ENCODE measurements around the gene FTSJ1.
"Not testable (repeated sequence)": the region's sequence is repeated elsewhere in the genome, so short reads cannot be mapped to it uniquely, and the experiment has no call there.

Gene FTSJ1

GRCh38 chrX:48475774-48476577, at the start of gene FTSJ1:
TSS of gene FTSJ1 (plus strand) at chrX:48476199. CDS start at chrX:48478048, 1,849 bp downstream.
- in situ Hi-C loops (cut with MboI; ENCODE audit: low sequenced_read_pairs) = loop anchor here (25.0 kb wide), 2 partner anchors 389 to 664 kb away; no protein-coding TSS in a partner anchor

DNA sequence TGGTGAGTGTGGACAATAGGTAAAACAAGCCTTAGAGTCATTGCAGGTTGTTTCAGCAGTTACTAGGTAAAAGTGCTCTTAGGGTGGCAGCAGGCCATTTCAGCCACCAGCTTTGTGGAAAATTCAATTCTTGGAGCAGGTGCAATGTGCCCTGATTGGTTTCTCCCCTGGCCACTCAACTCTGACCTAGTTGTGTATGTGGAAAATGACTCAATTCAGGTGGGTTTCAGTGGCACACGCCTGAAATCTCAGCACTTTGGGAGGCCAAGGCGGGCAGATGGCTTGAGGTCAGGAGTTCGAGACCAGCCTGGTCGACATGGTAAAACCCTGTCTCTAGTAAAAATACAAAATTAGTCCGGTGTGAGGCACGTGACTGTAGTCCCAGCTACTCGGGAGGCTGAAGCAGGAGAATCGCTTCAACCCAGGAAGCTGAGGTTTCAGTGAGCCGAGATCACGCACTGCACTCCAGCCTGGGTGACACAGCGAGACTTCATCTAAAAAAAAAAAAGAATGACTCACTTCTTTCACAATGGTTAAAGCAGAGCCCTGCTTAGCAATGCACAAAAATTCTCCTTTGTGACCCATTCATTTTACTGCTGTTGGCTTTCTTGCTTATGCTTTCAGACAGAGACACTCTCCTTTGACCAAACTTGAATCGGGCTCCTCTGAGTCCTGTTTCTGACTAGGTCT, 48.8 kb upstream of the FTSJ1 start:
- in situ Hi-C loops (cut with MboI; ENCODE audit: low sequenced_read_pairs) = not testable (repeated sequence)

- in situ Hi-C loops (cut with MboI; ENCODE audit: low sequenced_read_pairs) = not testable (repeated sequence)
These were observed 46.4 kb upstream of the FTSJ1 start for GRCh38 chrX:48429606-48430005.

GRCh38 chrX:48430166-48430565, 45.8 kb upstream of the FTSJ1 start:
- in situ Hi-C loops (cut with MboI; ENCODE audit: low sequenced_read_pairs) = not testable (repeated sequence)

DNA sequence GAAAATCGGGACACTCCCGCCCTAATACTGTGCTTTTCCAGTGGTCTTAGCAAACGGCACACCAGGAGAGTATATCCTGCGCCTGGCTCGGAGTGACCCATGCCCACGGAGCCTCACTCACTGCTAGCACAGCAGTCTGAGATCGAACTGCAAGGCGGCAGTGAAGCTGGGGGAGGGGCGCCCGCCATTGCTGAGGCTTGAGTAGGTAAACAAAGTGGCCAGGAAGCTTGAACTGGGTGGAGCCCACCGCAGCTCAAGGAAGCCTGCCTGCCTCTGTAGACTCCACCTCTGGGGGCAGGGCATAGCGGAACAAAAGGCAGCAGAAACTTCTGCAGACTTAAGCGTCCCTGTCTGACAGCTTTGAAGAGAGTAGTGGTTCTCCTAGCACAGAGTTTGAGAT, 42.3 kb upstream of the FTSJ1 start:
- in situ Hi-C loops (cut with MboI; ENCODE audit: low sequenced_read_pairs) = not testable (repeated sequence)

GRCh38 chrX:48447201-48447600, 28.8 kb upstream of the FTSJ1 start:
- in situ Hi-C loops (cut with MboI; ENCODE audit: low sequenced_read_pairs) = not testable (repeated sequence)

GRCh38 chrX:48450076-48450475, 25.9 kb upstream of the FTSJ1 start:
- in situ Hi-C loops (cut with MboI; ENCODE audit: low sequenced_read_pairs) = no loop called here

- in situ Hi-C loops (cut with MboI; ENCODE audit: low sequenced_read_pairs) = no loop called here
These were observed 24.3 kb upstream of the FTSJ1 start for GRCh38 chrX:48451708-48452107.

GRCh38 chrX:48456628-48457331, 19.2 kb upstream of the FTSJ1 start:
- in situ Hi-C loops (cut with MboI; ENCODE audit: low sequenced_read_pairs) = no loop called here

GRCh38 chrX:48458711-48459110, 17.3 kb upstream of the FTSJ1 start:
- in situ Hi-C loops (cut with MboI; ENCODE audit: low sequenced_read_pairs) = no loop called here

- in situ Hi-C loops (cut with MboI; ENCODE audit: low sequenced_read_pairs) = no loop called here
These were observed 16.5 kb upstream of the FTSJ1 start for GRCh38 chrX:48459483-48459882.

GRCh38 chrX:48460031-48460430, 16.0 kb upstream of the FTSJ1 start:
- in situ Hi-C loops (cut with MboI; ENCODE audit: low sequenced_read_pairs) = no loop called here

GRCh38 chrX:48460606-48461005, 15.4 kb upstream of the FTSJ1 start:
- in situ Hi-C loops (cut with MboI; ENCODE audit: low sequenced_read_pairs) = no loop called here

DNA sequence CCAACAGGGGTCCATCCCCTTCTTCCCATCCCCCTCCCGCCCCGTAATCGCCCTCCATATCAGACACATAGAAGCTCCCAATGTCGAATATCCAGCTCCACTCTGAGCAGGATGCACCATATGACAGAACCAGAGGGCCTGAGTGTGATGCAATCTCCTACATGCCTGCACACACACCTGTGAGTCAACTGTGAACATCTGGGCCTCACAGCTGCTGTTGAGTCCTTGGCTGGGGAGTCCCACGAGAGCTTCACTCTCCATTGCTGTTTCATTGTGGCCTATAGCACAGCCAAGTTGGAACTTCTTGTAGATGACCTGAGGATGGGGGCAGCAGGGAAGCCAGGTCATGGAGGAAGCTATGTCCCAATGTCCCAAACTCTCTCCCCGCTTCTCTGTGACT, 14.2 kb upstream of the FTSJ1 start:
- in situ Hi-C loops (cut with MboI; ENCODE audit: low sequenced_read_pairs) = no loop called here

DNA sequence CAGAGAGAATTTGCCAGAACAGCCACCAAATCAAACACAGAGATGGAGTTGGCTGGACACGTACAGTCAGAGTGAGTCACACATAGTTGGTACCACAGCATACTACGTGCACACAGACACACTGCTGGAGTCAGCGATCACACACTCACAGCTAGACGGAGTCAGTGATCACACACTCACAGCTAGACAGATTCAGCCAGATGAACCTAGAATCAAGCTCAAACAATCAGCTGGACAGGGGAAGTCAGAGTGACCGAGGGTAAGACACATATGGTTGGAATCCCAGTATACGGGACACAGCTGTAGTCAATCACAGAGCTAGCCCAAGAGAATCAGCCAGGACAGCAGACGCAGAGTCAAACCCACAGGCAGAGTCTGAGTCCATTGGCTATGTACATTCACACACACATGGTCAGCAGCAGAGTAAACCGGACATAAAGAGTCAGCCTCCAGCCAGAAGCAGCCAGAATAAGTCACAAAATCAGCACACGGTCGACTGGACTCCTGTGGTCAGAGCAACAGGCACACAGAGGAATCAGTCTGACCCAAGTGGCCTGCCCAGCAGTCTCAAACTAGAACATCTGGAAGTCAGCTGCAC, 10.6 kb upstream of the FTSJ1 start:
- in situ Hi-C loops (cut with MboI; ENCODE audit: low sequenced_read_pairs) = no loop called here

DNA sequence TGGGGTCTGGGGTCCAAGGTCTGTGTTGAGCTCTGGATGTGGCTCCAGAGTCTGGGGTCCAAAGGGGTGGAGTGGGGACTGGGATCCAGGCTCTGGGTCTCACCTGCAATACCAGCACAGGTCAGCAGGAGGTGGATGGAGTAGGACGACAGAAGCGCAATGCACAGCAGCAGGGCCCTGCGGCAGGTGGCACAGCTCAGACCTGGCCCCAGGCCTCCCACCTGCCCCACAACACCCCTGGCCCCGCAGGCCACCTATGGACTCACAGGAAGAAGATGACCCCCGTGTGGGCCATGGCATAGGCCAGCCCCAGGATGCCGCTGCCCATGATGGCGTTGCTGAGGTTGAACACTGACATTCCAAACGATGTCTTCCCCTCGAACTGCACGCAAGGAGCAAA, 9.3 kb upstream of the FTSJ1 start:
- in situ Hi-C loops (cut with MboI; ENCODE audit: low sequenced_read_pairs) = no loop called here

DNA sequence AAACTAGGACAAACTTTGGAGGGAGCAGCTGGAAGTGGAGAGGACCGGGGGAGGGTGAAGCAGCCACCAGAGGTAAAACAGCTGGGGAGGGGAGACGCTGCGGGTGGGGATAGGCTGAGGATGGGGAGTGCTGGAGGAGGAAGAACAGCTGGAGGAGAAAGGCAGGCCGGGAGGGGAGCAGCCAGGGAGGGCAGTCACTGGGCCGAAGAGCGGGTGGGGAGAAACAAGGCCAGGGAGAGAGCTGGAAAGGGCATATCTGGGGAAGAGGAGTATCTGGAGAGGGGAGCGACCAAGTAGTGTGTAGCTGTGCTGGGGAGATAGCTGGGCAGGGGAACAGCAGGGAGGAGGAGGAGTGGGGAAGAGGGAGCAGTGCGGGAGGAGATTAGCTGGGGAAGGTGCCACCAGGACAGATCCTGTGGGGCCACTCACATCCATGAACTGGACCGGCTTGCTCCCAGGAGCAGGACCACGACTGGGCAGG, 8.7 kb upstream of the FTSJ1 start:
- in situ Hi-C loops (cut with MboI; ENCODE audit: low sequenced_read_pairs) = no loop called here

GRCh38 chrX:48468247-48468671, 7.7 kb upstream of the FTSJ1 start:
- in situ Hi-C loops (cut with MboI; ENCODE audit: low sequenced_read_pairs) = no loop called here

DNA sequence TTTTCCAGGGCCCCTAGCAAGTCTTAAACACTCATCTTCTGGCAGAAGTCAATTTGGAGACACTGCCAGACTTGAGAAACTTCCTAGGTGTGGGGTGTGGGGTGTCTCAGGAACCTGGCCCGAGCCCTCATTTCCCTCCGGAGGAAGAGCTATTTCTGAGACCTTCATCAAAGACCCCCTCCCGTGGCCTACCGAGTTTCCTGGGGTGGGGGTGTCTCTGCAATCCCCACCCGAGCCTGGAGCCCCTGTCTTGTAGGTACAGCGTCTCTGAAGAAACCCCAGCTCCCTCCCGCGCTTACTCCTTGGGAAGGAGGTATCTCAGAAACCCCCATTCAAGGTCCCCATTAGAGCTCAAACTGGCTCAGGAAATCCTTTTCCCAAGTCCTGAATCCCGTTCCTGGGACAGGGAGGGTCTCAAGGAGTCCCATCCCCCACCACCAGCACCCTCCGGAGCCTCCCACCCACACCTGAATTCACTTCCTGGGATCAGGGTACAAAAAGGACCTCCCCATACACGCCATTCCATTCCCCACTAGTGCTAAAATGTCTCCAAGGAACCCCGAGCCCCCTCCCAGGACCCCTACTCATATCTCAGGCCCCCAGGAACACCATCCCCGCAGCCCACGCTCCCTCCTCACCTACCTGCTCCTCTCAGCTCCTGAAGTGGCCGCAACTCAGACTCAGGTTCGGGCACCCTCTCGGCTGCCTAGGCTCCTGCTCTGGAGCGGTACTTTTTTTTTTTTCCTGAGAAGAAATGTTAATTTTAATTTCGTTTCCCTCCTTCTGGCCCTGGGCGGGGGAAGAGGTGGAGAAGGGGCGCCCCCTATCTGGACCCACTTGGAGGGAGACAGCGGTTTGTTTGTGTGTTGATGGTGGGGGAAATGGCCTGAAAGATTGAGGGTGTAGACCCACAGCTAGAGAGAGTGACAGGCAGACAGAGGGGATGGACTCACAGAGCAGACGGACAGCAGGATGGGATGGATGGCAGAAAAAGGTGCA, 7.0 kb upstream of the FTSJ1 start:
- in situ Hi-C loops (cut with MboI; ENCODE audit: low sequenced_read_pairs) = no loop called here
